Neural crest cell (in vitro differentiated cells): Measurements from ENCODE around the gene SLC38A8. TPM values are rescaled to one million over a fixed set of nuclear protein-coding genes. Genes with fewer than 3 reads are reported as not detected.

Experiments used
- DNase-seq: peaks from one replicate; pipeline ENCODE4 v3.0.0; 2021; ENCODE audit warnings: low read depth, mixed read lengths, low spot score
- H3K27ac Mint-ChIP-seq: one replicate; pipeline ENCODE4 v1.8.0; 2021; ENCODE audit warnings: mild to moderate bottlenecking, mixed read lengths; ENCODE audit not compliant: unreplicated experiment
- H3K27me3 Mint-ChIP-seq: 2 replicates; pipeline ENCODE4 v1.8.0; 2021; ENCODE audit warnings: low read depth, mild to moderate bottlenecking, mixed read lengths
- H3K36me3 Mint-ChIP-seq: 2 replicates; pipeline ENCODE4 v1.8.0; 2021; ENCODE audit warnings: low read depth, mild to moderate bottlenecking, mixed read lengths
- H3K4me1 Mint-ChIP-seq: 2 replicates; pipeline ENCODE4 v1.8.0; 2021; ENCODE audit warnings: mixed read lengths
- H3K4me3 Mint-ChIP-seq: one replicate; pipeline ENCODE4 v1.8.0; 2021; ENCODE audit warnings: mild to moderate bottlenecking, mixed read lengths
- H3K9me3 Mint-ChIP-seq: 2 replicates; pipeline ENCODE4 v1.8.0; 2021; ENCODE audit warnings: mixed read lengths
- CTCF ChIP-seq: fragments of 200-600 bp; sonication (generic); conservative IDR thresholded peaks from 2 replicates; pipeline ENCODE4 v1.5.0; 2021; ENCODE audit warnings: antibody characterized with exemption, mild to moderate bottlenecking
- total RNA-seq: library from RNA; stranded (reverse); gene quantifications from 2 replicates; pipeline ENCODE4 v1.2.1, GENCODE V29; 2021

The SLC38A8 gene
- total RNA-seq, 1 donor from 2014 or later: not detected

DNA sequence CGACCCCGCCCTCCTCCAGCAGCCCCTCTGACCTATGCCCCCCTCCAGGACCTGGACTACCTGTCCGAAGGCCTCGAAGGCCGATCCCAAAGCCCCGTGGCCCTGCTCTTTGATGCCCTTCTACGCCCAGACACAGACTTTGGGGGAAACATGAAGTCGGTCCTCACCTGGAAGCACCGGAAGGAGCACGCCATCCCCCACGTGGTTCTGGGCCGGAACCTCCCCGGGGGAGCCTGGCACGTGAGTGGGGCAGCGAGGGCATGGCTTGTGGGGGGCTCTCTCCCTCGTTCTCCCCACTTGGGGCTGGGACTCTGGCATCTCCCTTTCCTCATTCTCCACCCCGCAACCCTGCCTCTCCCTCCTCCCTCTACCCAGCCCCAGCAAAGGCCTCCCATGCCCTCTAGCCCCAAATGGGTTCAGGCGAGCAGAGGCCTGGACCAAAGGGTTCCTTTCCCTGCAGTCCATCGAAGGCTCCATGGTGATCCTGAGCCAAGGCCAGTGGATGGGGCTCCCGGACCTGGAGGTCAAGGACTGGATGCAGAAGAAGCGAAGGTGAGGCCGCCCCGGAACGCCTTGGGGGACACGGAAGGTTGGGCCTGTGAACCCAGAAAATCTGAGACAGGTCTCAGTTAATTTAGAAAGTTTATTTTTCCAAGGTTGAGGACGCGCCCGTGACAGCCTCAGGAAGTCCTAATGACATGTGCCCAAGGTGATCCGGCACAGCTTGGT is 81.9 kb downstream of the SLC38A8 start:
- Mint-ChIP-seq H3K27ac (no peak overlapping the region), H3K36me3 (no peaks in the 10 kb centered on the region), H3K27me3 (no peaks in the 10 kb centered on the region), H3K4me1 (no peaks in the 10 kb centered on the region), H3K9me3 (no peaks in the 10 kb centered on the region), H3K4me3 (no peak overlapping the region)
- no peak for TF ChIP-seq CTCF
- no peak for DNase-seq

Other genes starting within 250 kb of the SLC38A8 start
- 237 and 241 TPM in 2 replicates for gene HSBP1, start 234.8 kb downstream of the SLC38A8 start, total RNA-seq
- gene MLYCD, start 143.7 kb downstream of the SLC38A8 start, total RNA-seq: 5.2 and 5.5 TPM in 2 replicates
- 2.4 and 3.0 TPM in 2 replicates for gene OSGIN1, start 89.6 kb downstream of the SLC38A8 start, total RNA-seq
- 16.2 and 19.6 TPM in 2 replicates for gene NECAB2, start 74.6 kb downstream of the SLC38A8 start, total RNA-seq
- 53.8 and 59.0 TPM in 2 replicates for gene MBTPS1, start 74.1 kb upstream of the SLC38A8 start, total RNA-seq
- gene HSDL1, start 102.4 kb upstream of the SLC38A8 start, total RNA-seq: 68.2 TPM in 2 replicates
- gene DNAAF1, start 102.5 kb upstream of the SLC38A8 start, total RNA-seq: 0.20 and 0.35 TPM in 2 replicates
- 76.0 and 86.4 TPM in 2 replicates for gene TAF1C, start 144.3 kb upstream of the SLC38A8 start, total RNA-seq
- not detected in 2 replicates for gene ADAD2, start 148.4 kb upstream of the SLC38A8 start, total RNA-seq
- not detected in 2 replicates for gene KCNG4, start 197.2 kb upstream of the SLC38A8 start, total RNA-seq